Measurements from ENCODE around the gene SCARF2.
"Not testable (repeated sequence)": the region's sequence is repeated elsewhere in the genome, so short reads cannot be mapped to it uniquely, and the experiment has no call there.

Gene SCARF2, protein sequence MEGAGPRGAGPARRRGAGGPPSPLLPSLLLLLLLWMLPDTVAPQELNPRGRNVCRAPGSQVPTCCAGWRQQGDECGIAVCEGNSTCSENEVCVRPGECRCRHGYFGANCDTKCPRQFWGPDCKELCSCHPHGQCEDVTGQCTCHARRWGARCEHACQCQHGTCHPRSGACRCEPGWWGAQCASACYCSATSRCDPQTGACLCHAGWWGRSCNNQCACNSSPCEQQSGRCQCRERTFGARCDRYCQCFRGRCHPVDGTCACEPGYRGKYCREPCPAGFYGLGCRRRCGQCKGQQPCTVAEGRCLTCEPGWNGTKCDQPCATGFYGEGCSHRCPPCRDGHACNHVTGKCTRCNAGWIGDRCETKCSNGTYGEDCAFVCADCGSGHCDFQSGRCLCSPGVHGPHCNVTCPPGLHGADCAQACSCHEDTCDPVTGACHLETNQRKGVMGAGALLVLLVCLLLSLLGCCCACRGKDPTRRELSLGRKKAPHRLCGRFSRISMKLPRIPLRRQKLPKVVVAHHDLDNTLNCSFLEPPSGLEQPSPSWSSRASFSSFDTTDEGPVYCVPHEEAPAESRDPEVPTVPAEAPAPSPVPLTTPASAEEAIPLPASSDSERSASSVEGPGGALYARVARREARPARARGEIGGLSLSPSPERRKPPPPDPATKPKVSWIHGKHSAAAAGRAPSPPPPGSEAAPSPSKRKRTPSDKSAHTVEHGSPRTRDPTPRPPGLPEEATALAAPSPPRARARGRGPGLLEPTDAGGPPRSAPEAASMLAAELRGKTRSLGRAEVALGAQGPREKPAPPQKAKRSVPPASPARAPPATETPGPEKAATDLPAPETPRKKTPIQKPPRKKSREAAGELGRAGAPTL

DNA sequence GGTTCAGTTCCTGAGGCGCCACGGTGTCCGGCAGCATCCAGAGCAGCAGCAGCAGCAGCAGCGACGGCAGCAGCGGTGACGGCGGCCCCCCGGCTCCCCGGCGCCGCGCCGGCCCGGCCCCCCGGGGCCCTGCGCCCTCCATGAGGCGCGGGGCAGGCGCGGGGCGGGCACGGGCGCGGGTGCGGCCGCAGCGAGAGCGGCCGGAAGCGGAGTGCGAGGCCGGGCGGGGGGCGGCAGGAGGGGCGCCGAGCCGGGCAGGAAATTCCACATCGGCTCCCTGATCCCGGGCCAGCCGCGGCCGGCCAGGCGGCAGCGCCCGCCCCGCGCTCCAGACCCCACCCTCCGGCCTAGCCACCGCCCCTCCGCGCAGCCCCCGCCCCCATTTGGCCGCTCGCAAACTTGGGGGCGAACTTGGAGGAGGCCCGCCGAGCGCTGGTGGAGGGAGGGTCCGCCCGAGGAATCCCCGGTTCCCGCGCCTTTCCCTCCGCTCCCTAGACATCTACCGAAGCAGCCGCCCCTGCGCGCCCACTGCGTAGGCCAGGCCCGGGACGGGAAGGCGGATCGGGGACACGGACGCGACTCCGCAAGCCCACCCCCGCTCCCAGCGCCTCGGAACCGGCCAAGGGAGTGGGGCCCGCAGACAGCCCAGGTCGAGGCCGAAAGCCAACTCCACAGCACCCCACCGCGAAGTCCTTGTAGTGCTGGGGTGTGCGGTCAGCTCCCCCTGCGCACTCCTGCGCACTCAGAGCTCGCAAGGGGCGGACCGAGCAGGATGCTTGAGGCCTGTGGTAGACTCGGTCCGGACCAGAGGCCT is at the start of gene SCARF2:
TSS of gene SCARF2 (minus strand) at position 213 of the 814 bp plus-strand sequence. CDS start at position 142, 71 bp downstream.
- peaks cover 42% of the 10 kb centered on the region for H3K4me1 ChIP-seq (ENCODE audit: control insufficient read depth, insufficient read depth, low read length)
- peak within 1 kb of the TSS; percentile 86 for H3K4me3 ChIP-seq (ENCODE audit: low read length in 2 of 2)
- no peaks in the 10 kb centered on the region for H3K9me3 ChIP-seq (ENCODE audit: control insufficient read depth in 2 of 2, low read length in 2 of 2)
- peak within 1 kb of the TSS; percentile 81 to 89 for H3K9ac ChIP-seq (ENCODE audit: low read length in 2 of 2)
- H3K27ac ChIP-seq (ENCODE audit: low read length), result peak within 1 kb of the TSS; percentile 81
- peaks cover 7 to 8% of the 10 kb centered on the region in 2 donors for H3K36me3 ChIP-seq (ENCODE audit: control insufficient read depth in 2 of 2, insufficient read depth in 2 of 2, low read length in 2 of 2)
- H3K27me3 ChIP-seq (ENCODE audit: control insufficient read depth in 1 of 2, insufficient read depth in 2 of 2, low read length in 2 of 2), result no peaks in the 10 kb centered on the region

DNA sequence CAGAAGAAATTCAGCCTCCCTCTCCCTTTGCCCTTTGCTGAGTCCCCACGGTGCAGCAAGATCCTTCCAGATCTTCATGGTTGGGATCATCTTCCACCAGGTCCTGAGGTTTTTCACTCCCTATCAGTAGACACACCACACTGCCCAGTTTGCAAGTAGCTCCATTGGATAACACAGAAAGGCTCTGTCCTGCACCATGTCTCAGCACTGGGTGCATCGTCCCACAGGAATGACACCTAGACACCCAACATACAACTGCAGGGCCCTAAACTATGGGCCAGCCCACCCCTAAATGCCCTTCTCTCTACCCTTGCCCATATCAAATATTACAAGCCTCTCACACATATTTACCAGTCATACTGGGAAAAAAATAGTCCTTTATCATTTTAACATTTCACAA is 48.6 kb upstream of the SCARF2 start:
- Histone ChIP-seq H3K27me3 (ENCODE audit: control insufficient read depth in 1 of 2, insufficient read depth in 2 of 2, low read length in 2 of 2) (no peaks in the 10 kb centered on the region), H3K9me3 (ENCODE audit: control insufficient read depth in 2 of 2, low read length in 2 of 2) (no peaks in the 10 kb centered on the region), H3K4me3 (ENCODE audit: low read length in 2 of 2) (no peak overlapping the region), H3K36me3 (ENCODE audit: control insufficient read depth in 2 of 2, insufficient read depth in 2 of 2, low read length in 2 of 2) (peaks cover 3 to 16% of the 10 kb centered on the region in 2 donors), H3K27ac (ENCODE audit: low read length) (no peak overlapping the region), H3K4me1 (ENCODE audit: control insufficient read depth, insufficient read depth, low read length) (no peaks in the 10 kb centered on the region), H3K9ac (ENCODE audit: low read length in 2 of 2) (no peak overlapping the region)

DNA sequence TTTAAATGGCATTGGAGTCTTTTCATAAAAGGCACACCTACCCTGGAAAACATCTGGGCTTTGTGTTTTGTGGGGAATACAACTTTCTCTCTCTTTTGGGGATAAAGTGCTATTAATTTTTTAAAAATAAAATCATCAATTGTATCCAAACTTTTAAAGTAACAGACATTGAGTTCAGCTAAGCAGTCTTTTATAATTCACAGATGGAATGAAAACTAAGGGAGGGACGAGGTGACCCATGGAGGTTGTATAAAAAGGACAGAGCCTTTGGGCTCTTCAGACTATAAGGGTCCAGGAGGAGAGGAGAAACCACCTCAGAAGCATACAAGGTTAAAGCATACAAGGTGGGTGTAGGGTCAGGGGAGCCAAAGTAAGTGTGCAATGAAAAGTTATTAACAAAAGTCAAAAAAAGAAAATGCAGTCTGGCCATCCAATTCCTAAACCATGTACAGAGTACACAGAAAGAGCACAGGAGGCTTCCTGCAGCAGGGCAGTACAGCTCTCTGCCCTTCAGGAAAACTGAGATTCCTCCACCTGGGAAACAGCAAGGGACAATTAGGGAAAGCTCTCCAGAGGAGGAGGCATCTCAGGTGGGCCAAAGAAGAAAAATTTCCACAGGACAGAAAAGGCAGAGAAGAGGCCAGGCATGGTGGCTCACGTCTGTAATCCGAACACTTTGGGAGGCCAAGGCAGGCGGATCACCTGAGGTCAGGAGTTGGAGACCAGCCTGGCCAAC is 47.5 kb upstream of the SCARF2 start:
- H3K27me3 ChIP-seq (ENCODE audit: control insufficient read depth in 1 of 2, insufficient read depth in 2 of 2, low read length in 2 of 2), result no peaks in the 10 kb centered on the region
- H3K27ac ChIP-seq (ENCODE audit: low read length), result no peak overlapping the region
- no peak overlapping the region for H3K9ac ChIP-seq (ENCODE audit: low read length in 2 of 2)
- H3K36me3 ChIP-seq (ENCODE audit: control insufficient read depth in 2 of 2, insufficient read depth in 2 of 2, low read length in 2 of 2), result peaks cover 3 to 16% of the 10 kb centered on the region in 2 donors
- H3K4me3 ChIP-seq (ENCODE audit: low read length in 2 of 2), result no peak overlapping the region
- no peaks in the 10 kb centered on the region for H3K4me1 ChIP-seq (ENCODE audit: control insufficient read depth, insufficient read depth, low read length)
- H3K9me3 ChIP-seq (ENCODE audit: control insufficient read depth in 2 of 2, low read length in 2 of 2), result no peaks in the 10 kb centered on the region

DNA sequence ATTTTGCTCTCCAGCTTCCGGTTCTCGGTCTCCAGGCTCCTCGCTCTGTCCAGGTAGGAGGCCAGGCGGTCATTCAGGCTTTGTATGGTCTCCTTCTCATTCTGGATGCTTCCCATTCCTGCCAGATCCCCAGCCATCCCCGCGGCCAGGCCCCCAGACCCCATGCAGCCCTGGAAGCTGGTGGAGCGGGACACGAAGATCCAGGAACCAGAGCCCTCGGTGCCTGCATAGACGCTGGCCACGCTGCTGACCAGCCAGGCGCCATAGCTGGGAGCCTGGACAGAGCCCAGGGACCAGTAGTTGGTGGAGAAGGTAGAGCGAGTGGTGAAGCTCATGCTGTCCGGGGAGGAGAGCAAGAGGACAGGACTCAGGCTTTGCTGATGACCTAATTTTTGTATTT is 46.1 kb upstream of the SCARF2 start:
- Histone ChIP-seq H3K27ac (ENCODE audit: low read length) (no peak overlapping the region), H3K27me3 (ENCODE audit: control insufficient read depth in 1 of 2, insufficient read depth in 2 of 2, low read length in 2 of 2) (no peaks in the 10 kb centered on the region), H3K36me3 (ENCODE audit: control insufficient read depth in 2 of 2, insufficient read depth in 2 of 2, low read length in 2 of 2) (peaks cover 3 to 14% of the 10 kb centered on the region in 2 donors), H3K9ac (ENCODE audit: low read length in 2 of 2) (no peak overlapping the region), H3K9me3 (ENCODE audit: control insufficient read depth in 2 of 2, low read length in 2 of 2) (no peaks in the 10 kb centered on the region), H3K4me1 (ENCODE audit: control insufficient read depth, insufficient read depth, low read length) (no peaks in the 10 kb centered on the region), H3K4me3 (ENCODE audit: low read length in 2 of 2) (no peak overlapping the region)

- not testable (repeated sequence) for H3K9ac ChIP-seq (ENCODE audit: low read length in 2 of 2); H3K27me3 ChIP-seq (ENCODE audit: control insufficient read depth in 1 of 2, insufficient read depth in 2 of 2, low read length in 2 of 2); H3K4me1 ChIP-seq (ENCODE audit: control insufficient read depth, insufficient read depth, low read length); H3K9me3 ChIP-seq (ENCODE audit: control insufficient read depth in 2 of 2, low read length in 2 of 2); H3K4me3 ChIP-seq (ENCODE audit: low read length in 2 of 2); H3K27ac ChIP-seq (ENCODE audit: low read length); H3K36me3 ChIP-seq (ENCODE audit: control insufficient read depth in 2 of 2, insufficient read depth in 2 of 2, low read length in 2 of 2)
These were observed 45.5 kb upstream of the SCARF2 start for GRCh38 chr22:20483143-20483506.

DNA sequence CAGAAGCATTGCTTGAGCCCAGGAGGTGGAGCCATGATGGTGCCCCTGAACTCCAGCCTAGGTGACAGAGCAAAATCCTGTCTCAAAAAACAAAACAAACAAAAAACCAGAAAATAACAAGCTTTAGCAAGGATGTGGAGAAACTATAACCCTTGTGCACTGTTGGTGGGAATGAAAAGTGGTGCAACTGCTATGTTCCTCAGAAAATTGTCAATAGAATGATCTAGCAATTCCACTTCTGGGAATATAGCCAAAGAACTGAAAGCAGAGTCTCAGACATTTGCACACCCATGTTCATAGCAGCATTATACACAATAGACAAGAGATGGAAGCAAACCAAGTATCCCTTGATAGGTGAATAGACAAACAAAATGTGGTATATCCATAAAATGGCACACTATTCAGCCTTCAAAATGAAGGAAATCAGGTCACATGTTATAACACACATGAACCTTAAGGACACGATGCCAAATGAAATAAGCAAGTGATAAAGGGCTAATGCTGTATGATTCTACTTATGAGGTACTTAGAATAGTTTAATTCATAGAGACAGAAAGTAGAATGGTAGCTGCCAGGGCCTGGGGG is 42.1 kb upstream of the SCARF2 start:
- no peaks in the 10 kb centered on the region for H3K27me3 ChIP-seq (ENCODE audit: control insufficient read depth in 1 of 2, insufficient read depth in 2 of 2, low read length in 2 of 2)
- no peaks in the 10 kb centered on the region for H3K9me3 ChIP-seq (ENCODE audit: control insufficient read depth in 2 of 2, low read length in 2 of 2)
- no peak overlapping the region for H3K9ac ChIP-seq (ENCODE audit: low read length in 2 of 2)
- H3K36me3 ChIP-seq (ENCODE audit: control insufficient read depth in 2 of 2, insufficient read depth in 2 of 2, low read length in 2 of 2), result peaks cover 0 to 2% of the 10 kb centered on the region in 2 donors
- H3K27ac ChIP-seq (ENCODE audit: low read length), result no peak overlapping the region
- H3K4me3 ChIP-seq (ENCODE audit: low read length in 2 of 2), result no peak overlapping the region
- H3K4me1 ChIP-seq (ENCODE audit: control insufficient read depth, insufficient read depth, low read length), result no peaks in the 10 kb centered on the region

- not testable (repeated sequence) for H3K27me3 ChIP-seq (ENCODE audit: control insufficient read depth in 1 of 2, insufficient read depth in 2 of 2, low read length in 2 of 2); H3K9me3 ChIP-seq (ENCODE audit: control insufficient read depth in 2 of 2, low read length in 2 of 2); H3K27ac ChIP-seq (ENCODE audit: low read length); H3K9ac ChIP-seq (ENCODE audit: low read length in 2 of 2); H3K4me1 ChIP-seq (ENCODE audit: control insufficient read depth, insufficient read depth, low read length); H3K36me3 ChIP-seq (ENCODE audit: control insufficient read depth in 2 of 2, insufficient read depth in 2 of 2, low read length in 2 of 2); H3K4me3 ChIP-seq (ENCODE audit: low read length in 2 of 2)
These were observed 40.4 kb upstream of the SCARF2 start for GRCh38 chr22:20478059-20478458.

DNA sequence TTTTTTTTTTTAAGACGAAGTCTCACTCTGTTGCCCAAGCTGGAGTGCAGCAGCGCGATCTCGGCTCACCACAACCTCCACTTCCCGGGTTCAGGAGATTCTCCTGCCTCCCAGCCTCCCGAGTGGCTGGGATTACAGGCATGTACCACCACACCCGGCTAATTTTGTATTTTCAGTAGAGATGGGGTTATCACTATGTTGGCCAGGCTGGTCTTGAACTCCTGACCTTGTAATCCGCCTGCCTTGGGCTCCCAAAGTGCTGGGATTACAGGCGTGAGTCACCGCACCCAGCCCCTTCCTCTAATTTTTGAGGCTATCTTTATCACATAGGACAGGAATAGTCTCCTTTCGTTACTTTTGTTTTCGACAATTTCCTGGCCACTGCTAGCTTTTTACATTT is 37.9 kb upstream of the SCARF2 start:
- H3K4me3 ChIP-seq (ENCODE audit: low read length in 2 of 2); H3K9ac ChIP-seq (ENCODE audit: low read length in 2 of 2); H3K36me3 ChIP-seq (ENCODE audit: control insufficient read depth in 2 of 2, insufficient read depth in 2 of 2, low read length in 2 of 2); H3K9me3 ChIP-seq (ENCODE audit: control insufficient read depth in 2 of 2, low read length in 2 of 2); H3K27me3 ChIP-seq (ENCODE audit: control insufficient read depth in 1 of 2, insufficient read depth in 2 of 2, low read length in 2 of 2); H3K4me1 ChIP-seq (ENCODE audit: control insufficient read depth, insufficient read depth, low read length); H3K27ac ChIP-seq (ENCODE audit: low read length): not testable (repeated sequence)

DNA sequence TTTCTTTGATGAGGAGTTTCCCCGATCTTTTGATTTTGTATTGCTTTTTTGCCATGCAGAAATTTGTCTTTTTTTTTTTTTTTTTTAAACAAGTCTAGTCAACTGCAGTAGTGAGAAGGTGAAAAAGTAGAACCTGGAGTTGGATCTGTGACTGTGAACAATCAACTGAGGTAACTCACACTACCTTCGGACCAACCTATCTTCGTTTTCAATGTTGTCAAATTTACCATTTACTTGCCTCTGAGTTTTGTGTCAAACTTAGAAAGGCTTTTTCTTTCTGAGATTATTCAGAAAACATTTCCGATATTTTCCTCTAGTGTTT is 37.5 kb upstream of the SCARF2 start:
- H3K4me1 ChIP-seq (ENCODE audit: control insufficient read depth, insufficient read depth, low read length), result no peaks in the 10 kb centered on the region
- H3K36me3 ChIP-seq (ENCODE audit: control insufficient read depth in 2 of 2, insufficient read depth in 2 of 2, low read length in 2 of 2), result peaks cover 11% of the 10 kb centered on the region in 2 donors
- no peak overlapping the region for H3K4me3 ChIP-seq (ENCODE audit: low read length in 2 of 2)
- H3K9me3 ChIP-seq (ENCODE audit: control insufficient read depth in 2 of 2, low read length in 2 of 2), result no peaks in the 10 kb centered on the region
- no peaks in the 10 kb centered on the region for H3K27me3 ChIP-seq (ENCODE audit: control insufficient read depth in 1 of 2, insufficient read depth in 2 of 2, low read length in 2 of 2)
- no peak overlapping the region for H3K27ac ChIP-seq (ENCODE audit: low read length)
- no peak overlapping the region for H3K9ac ChIP-seq (ENCODE audit: low read length in 2 of 2)

Data from stomach smooth muscle (tissue), 2 donors.